Endothelial cell of umbilical vein (primary cell): Measurements from ENCODE around the gene CDC42EP3. TPM values are rescaled to one million over a fixed set of nuclear protein-coding genes. Genes with fewer than 3 reads are reported as not detected.
A peak's percentile ranks its signal among the peaks of the same experiment; 100 is the strongest.

Experiments
- BruUV-seq: library from RNA; stranded (reverse); fragments of 400-500 nt; replicated peaks from 2 replicates; lab custom pipeline; 2021; lab: Mats Ljungman, UMichigan
- CTCF ChIA-PET: fragments of 300-600, 350-600 bp; sonication (Branson Sonifier 250); formaldehyde crosslinking; loops from one replicate; lab custom pipeline; 2021; ENCODE audit warnings: antibody characterized with exemption, inconsistent platforms; lab: Charles Lee
- POLR2A ChIA-PET: fragments of 300-600, 350-600 bp; sonication (Branson Sonifier 250); formaldehyde crosslinking; loops from one replicate; lab custom pipeline; 2021; ENCODE audit warnings: antibody characterized with exemption, inconsistent platforms; lab: Charles Lee
- DNase-seq: peaks from one replicate; pipeline ENCODE4 v3.0.0-alpha.2; 2011; ENCODE audit warnings: low read depth, low spot score
- FAIRE-seq: peaks from 2 replicates; lab custom pipeline; 2011; peaks lifted over from hg19 to GRCh38; lab: Jason Lieb, UNC
- H2AFZ ChIP-seq: 2 replicates; pipeline ENCODE4 v1.6.0; 2012; ENCODE audit warnings: low read depth, low read length, control low read depth, inconsistent platforms
- H3K27ac ChIP-seq: 2 replicates; pipeline ENCODE4 v1.5.1; 2011; ENCODE audit warnings: low read depth, mild to moderate bottlenecking, control low read depth, low read length, moderate library complexity; ENCODE audit not compliant: insufficient read depth
- H3K27me3 ChIP-seq, 2 experiments: 2 replicates each; pipeline versions ENCODE4 v1.6.0 to v1.6.1; 2011; ENCODE audit warnings: low read length in 2 of 2, mixed read lengths in 1 of 2; ENCODE audit not compliant: control insufficient read depth in 2 of 2, insufficient read depth in 2 of 2
- H3K36me3 ChIP-seq, 2 experiments: 2 replicates in 1 of 2; 3 replicates in 1 of 2; pipeline ENCODE4 v1.5.1; 2011; ENCODE audit warnings: low read length in 2 of 2, mild to moderate bottlenecking in 1 of 2, moderate library complexity in 1 of 2; ENCODE audit not compliant: control insufficient read depth in 2 of 2, insufficient read depth in 2 of 2; ENCODE audit errors: extremely low read depth in 1 of 2
- H3K4me1 ChIP-seq: 3 replicates; pipeline ENCODE4 v1.5.1; 2011; ENCODE audit warnings: mild to moderate bottlenecking, low read length; ENCODE audit not compliant: control insufficient read depth, insufficient read depth; ENCODE audit errors: extremely low read depth
- H3K4me2 ChIP-seq: 2 replicates; pipeline ENCODE4 v1.6.1; 2011; ENCODE audit warnings: low read length, control low read depth, mixed read lengths; ENCODE audit not compliant: insufficient read depth
- H3K4me3 ChIP-seq, 3 experiments: fragments of 200-600 bp in 1 of 3; sonication (generic), shearing (Covaris generic) in 1 of 3; replicated peaks in 1 of 3; 2 replicates each; pipeline ENCODE4 v1.5.1; 2011 to 2016; ENCODE audit warnings: control low read depth in 3 of 3, low read length in 3 of 3, mild to moderate bottlenecking in 2 of 3, inconsistent platforms in 1 of 3, low read depth in 1 of 3, moderate library complexity in 1 of 3; ENCODE audit not compliant: insufficient read depth in 1 of 3
- H3K79me2 ChIP-seq: 2 replicates; pipeline ENCODE4 v1.6.0; 2012; ENCODE audit warnings: low read length, inconsistent platforms; ENCODE audit not compliant: control insufficient read depth, insufficient read depth
- H3K9ac ChIP-seq: replicated peaks from 2 replicates; pipeline ENCODE3; 2011; ENCODE audit warnings: low read length, control low read depth; ENCODE audit not compliant: insufficient read depth; ENCODE audit errors: extremely low read depth
- H3K9me1 ChIP-seq: replicated peaks from 3 replicates; pipeline ENCODE4 v1.6.0; 2011; ENCODE audit warnings: mild to moderate bottlenecking, low read length; ENCODE audit not compliant: control insufficient read depth, insufficient read depth; ENCODE audit errors: extremely low read depth
- H3K9me3 ChIP-seq: replicated peaks from 2 replicates; pipeline ENCODE4 v1.5.1; 2012; ENCODE audit warnings: low read length, inconsistent platforms; ENCODE audit not compliant: control insufficient read depth, insufficient read depth
- H4K20me1 ChIP-seq: replicated peaks from 2 replicates; pipeline ENCODE3; 2011; ENCODE audit warnings: mild to moderate bottlenecking, low read length; ENCODE audit not compliant: control insufficient read depth, insufficient read depth; ENCODE audit errors: extremely low read depth
- EZH2 ChIP-seq: IDR thresholded peaks from 2 replicates; pipeline ENCODE4 v1.6.1; 2012; ENCODE audit warnings: borderline replicate concordance, low read depth, mild to moderate bottlenecking, moderate library complexity, low read length, inconsistent platforms; ENCODE audit not compliant: severe bottlenecking
- FOS ChIP-seq: IDR thresholded peaks from 2 replicates; pipeline ENCODE4 v1.6.1; 2011; ENCODE audit warnings: mild to moderate bottlenecking, low read length, moderate library complexity, borderline replicate concordance; ENCODE audit not compliant: insufficient read depth
- GATA2 ChIP-seq: IDR thresholded peaks from 2 replicates; pipeline ENCODE4 v1.7.0; 2011; ENCODE audit warnings: low read depth, mild to moderate bottlenecking, moderate library complexity, mixed read lengths, low read length; ENCODE audit not compliant: insufficient read length, insufficient read depth
- JUN ChIP-seq: IDR thresholded peaks from 2 replicates; pipeline ENCODE4 v1.6.1; 2011; ENCODE audit warnings: borderline replicate concordance, low read depth; ENCODE audit not compliant: insufficient read length, insufficient read depth
- MYC ChIP-seq: IDR thresholded peaks from one replicate; pipeline ENCODE4 v1.6.1; 2011; ENCODE audit warnings: mild to moderate bottlenecking, low read depth, low read length
- POLR2A ChIP-seq: IDR thresholded peaks from 2 replicates; pipeline ENCODE4 v1.6.1; 2012; ENCODE audit warnings: low read depth, mild to moderate bottlenecking, control low read depth, low read length
- POLR2AphosphoS5 ChIP-seq: IDR thresholded peaks from 2 replicates; pipeline ENCODE4 v1.6.1; 2012; ENCODE audit warnings: low read depth, mild to moderate bottlenecking, control low read depth, low read length, moderate library complexity; ENCODE audit not compliant: insufficient read depth
- dilution Hi-C: fragments of 300-500 bp; cut with MboI; formaldehyde crosslinking; loops from one replicate; pipeline ENCODE4 v1.15.0; 2019; ENCODE audit warnings: low sequenced_read_pairs; ENCODE audit not compliant: extremely low pct_ligation_motif_present
- intact Hi-C: fragments of 100-400 bp; cut with micrococcal nuclease; formaldehyde crosslinking; loops from one replicate; pipeline ENCODE4 v1.10.0; 2022
- polyA plus RNA-seq, 4 experiments: library from polyadenylated mRNA; depleted of rRNA in 3 of 4; stranded (reverse) in 3 of 4; unstranded in 1 of 4; fragments of >200 nt; gene quantifications; 2 replicates each; pipeline versions ENCODE4 v1.2.1 to v1.2.3, GENCODE V29; 2011 to 2012; ENCODE audit warnings: missing spikeins in 1 of 4
- total RNA-seq: library from RNA; stranded (reverse); gene quantifications from 2 replicates; pipeline ENCODE4 v1.2.3, GENCODE V29; 2021
- TF ChIP-seq, protein P1 (sequence below): IDR thresholded peaks from 2 replicates; pipeline ENCODE4 v1.6.1; 2011; ENCODE audit not compliant: insufficient read depth, insufficient read length
- TF ChIP-seq, protein P2 (sequence below), 2 donors: IDR thresholded peaks; 1 replicate in 1 of 2; 2 replicates in 1 of 2; pipeline ENCODE4 v1.5.1; 2011; ENCODE audit warnings: low read length in 2 of 2, mild to moderate bottlenecking in 2 of 2, moderate library complexity in 2 of 2, control low read depth in 1 of 2, inconsistent platforms in 1 of 2, low read depth in 1 of 2; ENCODE audit not compliant: insufficient read depth in 1 of 2; ENCODE audit errors: extremely low read depth in 1 of 2

The CDC42EP3 gene
- total and polyA plus RNA-seq, 2 donors (not counting 3 experiments of a cell fraction or from before 2014, with no cell fraction given) = 14.6 to 54.7 TPM

DNA sequence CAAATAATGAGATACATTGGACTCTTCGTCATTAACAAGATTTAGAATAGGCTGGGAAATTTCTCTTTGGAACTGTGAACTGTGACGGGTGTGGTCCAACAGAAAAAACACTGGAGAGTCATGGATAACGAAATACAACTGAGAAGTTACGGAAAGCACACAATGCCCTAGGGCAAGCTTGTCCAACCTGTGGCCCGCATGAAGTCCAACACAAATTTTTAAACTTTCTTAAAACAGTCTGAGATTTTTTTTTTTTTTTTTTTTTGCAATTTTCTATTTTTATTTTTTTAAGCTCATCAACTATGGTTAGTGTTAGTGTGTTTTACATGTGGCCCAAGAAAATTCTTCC lies 27.7 kb downstream of the CDC42EP3 start:
- no peak overlapping the region for H3K4me3 ChIP-seq
- peaks cover 49% of the 10 kb centered on the region for H3K79me2 ChIP-seq
- FAIRE-seq = no peak
- H3K9me3 ChIP-seq = no peaks in the 10 kb centered on the region
- ChIA-PET POLR2A (interaction anchor here (0.7 kb wide), 1 partner anchor 172 kb away, joined by 3 read pairs; no protein-coding TSS in a partner anchor), CTCF (interaction anchor here (1.0 to 3.8 kb wide), 4 partner anchors 9 to 233 kb away, joined by 5 to 25 read pairs (median 6); no protein-coding TSS in a partner anchor)
- no peak for TF ChIP-seq FOS
- dilution Hi-C loops (no loop called here), intact Hi-C loops (loop anchor here (2.0 kb wide), 1 partner anchor 39 kb away; no protein-coding TSS in a partner anchor)
- peak overlapping the region; percentile 35 for H3K27ac ChIP-seq
- no TSS peak for BruUV-seq
- peaks cover 61% of the 10 kb centered on the region for H3K4me1 ChIP-seq
- no peaks in the 10 kb centered on the region for H3K9me1 ChIP-seq
- no peak for DNase-seq
- peak overlapping the region; percentile 45 for H3K4me2 ChIP-seq
- no peaks in the 10 kb centered on the region for H3K27me3 ChIP-seq
- H3K9ac ChIP-seq = no peak overlapping the region
- H3K36me3 ChIP-seq = peaks cover 0 to 3% of the 10 kb centered on the region in 2 experiments
- H4K20me1 ChIP-seq = no peaks in the 10 kb centered on the region
- no peak overlapping the region for H2AFZ ChIP-seq

DNA sequence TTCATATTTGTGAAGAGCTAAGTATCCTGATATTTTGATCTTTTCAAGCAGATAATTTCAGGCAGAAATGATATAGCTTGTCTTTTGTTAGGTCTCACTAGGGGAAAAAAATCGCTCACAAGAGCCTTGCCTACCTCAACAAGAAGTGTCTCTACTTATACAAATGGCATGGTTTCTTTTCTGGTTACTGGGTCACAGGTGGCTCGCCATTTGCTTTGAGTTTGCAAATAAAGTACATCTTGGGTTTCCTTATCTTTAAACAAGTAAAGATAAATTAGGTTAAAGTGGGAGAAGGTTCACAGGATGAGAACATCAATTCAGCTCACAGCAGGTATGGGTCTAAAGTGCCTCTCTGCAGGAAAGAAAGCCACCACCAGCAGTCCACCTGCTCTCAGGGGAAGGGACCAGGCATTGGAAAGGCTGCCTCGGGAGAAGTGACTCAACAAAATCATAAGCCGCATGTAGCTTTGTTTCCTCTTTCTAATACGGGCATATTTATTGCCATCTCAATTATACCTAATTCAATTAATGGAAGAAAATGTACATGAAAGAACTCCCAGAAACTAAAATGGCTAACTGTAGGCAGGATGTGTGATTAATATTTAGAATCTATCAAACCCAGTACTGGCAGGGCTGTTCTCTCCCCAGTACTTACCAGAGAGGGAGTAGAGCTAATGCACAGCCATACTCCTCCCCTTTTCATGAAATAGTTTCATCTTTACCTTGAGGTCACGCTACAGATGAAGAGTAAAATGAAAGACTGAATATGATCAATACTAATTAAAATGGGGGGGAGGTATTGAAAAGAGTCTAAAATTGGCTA lies 28.3 kb downstream of the CDC42EP3 start:
- intact Hi-C loops = loop anchor here (2.0 kb wide), 1 partner anchor 38 kb away; no protein-coding TSS in a partner anchor
- FAIRE-seq (no peak), DNase-seq (peak; percentile 33)
- ChIA-PET POLR2A (no interaction called here), CTCF (interaction anchor here (0.8 to 3.8 kb wide), 3 partner anchors 17 to 234 kb away, joined by 3 to 25 read pairs (median 13); no protein-coding TSS in a partner anchor)
- Histone ChIP-seq H4K20me1 (no peaks in the 10 kb centered on the region), H3K79me2 (peaks cover 48% of the 10 kb centered on the region), H2AFZ (no peak overlapping the region), H3K4me2 (peak overlapping the region; percentile 42), H3K9me1 (no peaks in the 10 kb centered on the region), H3K27ac (peak overlapping the region; percentile 35), H3K9ac (no peak overlapping the region), H3K27me3 (no peaks in the 10 kb centered on the region), H3K4me3 (no peak overlapping the region), H3K36me3 (peaks cover 0 to 3% of the 10 kb centered on the region in 2 experiments), H3K9me3 (no peaks in the 10 kb centered on the region), H3K4me1 (peaks cover 55% of the 10 kb centered on the region)
- no peak for TF ChIP-seq JUN
- TF ChIP-seq, protein P1, sequence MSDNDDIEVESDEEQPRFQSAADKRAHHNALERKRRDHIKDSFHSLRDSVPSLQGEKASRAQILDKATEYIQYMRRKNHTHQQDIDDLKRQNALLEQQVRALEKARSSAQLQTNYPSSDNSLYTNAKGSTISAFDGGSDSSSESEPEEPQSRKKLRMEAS = no peak
- TF ChIP-seq POLR2A = no peak
- no peak for TF ChIP-seq MYC
- TF ChIP-seq POLR2AphosphoS5 = no peak
- TF ChIP-seq EZH2 = no peak
- TF ChIP-seq FOS = no peak
- no peak for TF ChIP-seq GATA2
- TF ChIP-seq, protein P2, sequence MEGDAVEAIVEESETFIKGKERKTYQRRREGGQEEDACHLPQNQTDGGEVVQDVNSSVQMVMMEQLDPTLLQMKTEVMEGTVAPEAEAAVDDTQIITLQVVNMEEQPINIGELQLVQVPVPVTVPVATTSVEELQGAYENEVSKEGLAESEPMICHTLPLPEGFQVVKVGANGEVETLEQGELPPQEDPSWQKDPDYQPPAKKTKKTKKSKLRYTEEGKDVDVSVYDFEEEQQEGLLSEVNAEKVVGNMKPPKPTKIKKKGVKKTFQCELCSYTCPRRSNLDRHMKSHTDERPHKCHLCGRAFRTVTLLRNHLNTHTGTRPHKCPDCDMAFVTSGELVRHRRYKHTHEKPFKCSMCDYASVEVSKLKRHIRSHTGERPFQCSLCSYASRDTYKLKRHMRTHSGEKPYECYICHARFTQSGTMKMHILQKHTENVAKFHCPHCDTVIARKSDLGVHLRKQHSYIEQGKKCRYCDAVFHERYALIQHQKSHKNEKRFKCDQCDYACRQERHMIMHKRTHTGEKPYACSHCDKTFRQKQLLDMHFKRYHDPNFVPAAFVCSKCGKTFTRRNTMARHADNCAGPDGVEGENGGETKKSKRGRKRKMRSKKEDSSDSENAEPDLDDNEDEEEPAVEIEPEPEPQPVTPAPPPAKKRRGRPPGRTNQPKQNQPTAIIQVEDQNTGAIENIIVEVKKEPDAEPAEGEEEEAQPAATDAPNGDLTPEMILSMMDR (IDR thresholded peaks at IDR 0.05; ENCODE audit: extremely low read depth in 1 of 2, insufficient read depth in 1 of 2, low read depth in 1 of 2, low read length in 2 of 2) = no peak
- no TSS peak for BruUV-seq
- dilution Hi-C loops = no loop called here
